Lower lobe of right lung (tissue), 2 donors: ENCODE results near the gene NME1. TPM values are rescaled to one million over a fixed set of nuclear protein-coding genes. Genes with fewer than 3 reads are reported as not detected.

ENCODE experiments used
- ATAC-seq, 2 donors: fragments of 200-7000 bp; cut with Tn5 transposase; one replicate each; pipeline ENCODE4 v1.9.1; 2020 to 2022; ENCODE audit warnings: mild to moderate bottlenecking in 2 of 2, moderate library complexity in 2 of 2
- DNase-seq: peaks from one replicate; pipeline ENCODE4 v3.0.0-alpha.2; 2020
- H3K27ac ChIP-seq: fragments of 200-600 bp; one replicate; pipeline ENCODE4 v1.8.0; 2022
- H3K27me3 ChIP-seq: fragments of 200-600 bp; one replicate; pipeline ENCODE4 v1.8.0; 2022; ENCODE audit warnings: low read depth
- H3K36me3 ChIP-seq: fragments of 200-600 bp; one replicate; pipeline ENCODE4 v1.8.0; 2022; ENCODE audit warnings: mild to moderate bottlenecking
- H3K4me1 ChIP-seq: fragments of 200-600 bp; one replicate; pipeline ENCODE4 v1.8.0; 2022
- H3K4me3 ChIP-seq: fragments of 200-600 bp; one replicate; pipeline ENCODE4 v1.8.0; 2022; ENCODE audit warnings: mild to moderate bottlenecking
- H3K9me3 ChIP-seq: fragments of 200-600 bp; one replicate; pipeline ENCODE4 v1.8.0; 2022
- intact Hi-C: fragments of 100-400 bp; cut with DNase I; formaldehyde crosslinking; loops from one replicate; pipeline ENCODE4 v1.11.0; 2022
- total RNA-seq: library from RNA; stranded (reverse); fragmentation: NEBNext Ultra II Directional; extraction: Animal tissue kit (Norgen Biotek cat#: 25700); gene quantifications from one replicate; pipeline ENCODE4 v1.2.1, GENCODE V29; 2021
- TF ChIP-seq, protein P1 (sequence below): fragments of 200-600 bp; IDR thresholded peaks from one replicate; pipeline ENCODE4 v1.8.0; 2022; ENCODE audit warnings: antibody characterized with exemption, mild to moderate bottlenecking
- donor health status: DM: no; HTN: yes; CAD: no; lungs with severe emphysema.

NME1 gene
- total RNA-seq, 1 donor from 2014 or later: 24.0 TPM

GRCh38 chr17:51164911-51165679 lies 11.7 kb downstream of the NME1 start:
- H3K36me3 ChIP-seq: peaks cover 45% of the 10 kb centered on the region
- ATAC-seq: peak in 1 of 2 donors; percentile 0
- H3K4me3 ChIP-seq: peak overlapping the region; percentile 88
- no peaks in the 10 kb centered on the region for H3K27me3 ChIP-seq
- TF ChIP-seq, protein P1, sequence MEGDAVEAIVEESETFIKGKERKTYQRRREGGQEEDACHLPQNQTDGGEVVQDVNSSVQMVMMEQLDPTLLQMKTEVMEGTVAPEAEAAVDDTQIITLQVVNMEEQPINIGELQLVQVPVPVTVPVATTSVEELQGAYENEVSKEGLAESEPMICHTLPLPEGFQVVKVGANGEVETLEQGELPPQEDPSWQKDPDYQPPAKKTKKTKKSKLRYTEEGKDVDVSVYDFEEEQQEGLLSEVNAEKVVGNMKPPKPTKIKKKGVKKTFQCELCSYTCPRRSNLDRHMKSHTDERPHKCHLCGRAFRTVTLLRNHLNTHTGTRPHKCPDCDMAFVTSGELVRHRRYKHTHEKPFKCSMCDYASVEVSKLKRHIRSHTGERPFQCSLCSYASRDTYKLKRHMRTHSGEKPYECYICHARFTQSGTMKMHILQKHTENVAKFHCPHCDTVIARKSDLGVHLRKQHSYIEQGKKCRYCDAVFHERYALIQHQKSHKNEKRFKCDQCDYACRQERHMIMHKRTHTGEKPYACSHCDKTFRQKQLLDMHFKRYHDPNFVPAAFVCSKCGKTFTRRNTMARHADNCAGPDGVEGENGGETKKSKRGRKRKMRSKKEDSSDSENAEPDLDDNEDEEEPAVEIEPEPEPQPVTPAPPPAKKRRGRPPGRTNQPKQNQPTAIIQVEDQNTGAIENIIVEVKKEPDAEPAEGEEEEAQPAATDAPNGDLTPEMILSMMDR: no peak
- intact Hi-C loops: no loop called here
- no peak for DNase-seq
- no peaks in the 10 kb centered on the region for H3K9me3 ChIP-seq
- H3K4me1 ChIP-seq: peaks cover 16% of the 10 kb centered on the region
- H3K27ac ChIP-seq: peak overlapping the region; percentile 94

DNA sequence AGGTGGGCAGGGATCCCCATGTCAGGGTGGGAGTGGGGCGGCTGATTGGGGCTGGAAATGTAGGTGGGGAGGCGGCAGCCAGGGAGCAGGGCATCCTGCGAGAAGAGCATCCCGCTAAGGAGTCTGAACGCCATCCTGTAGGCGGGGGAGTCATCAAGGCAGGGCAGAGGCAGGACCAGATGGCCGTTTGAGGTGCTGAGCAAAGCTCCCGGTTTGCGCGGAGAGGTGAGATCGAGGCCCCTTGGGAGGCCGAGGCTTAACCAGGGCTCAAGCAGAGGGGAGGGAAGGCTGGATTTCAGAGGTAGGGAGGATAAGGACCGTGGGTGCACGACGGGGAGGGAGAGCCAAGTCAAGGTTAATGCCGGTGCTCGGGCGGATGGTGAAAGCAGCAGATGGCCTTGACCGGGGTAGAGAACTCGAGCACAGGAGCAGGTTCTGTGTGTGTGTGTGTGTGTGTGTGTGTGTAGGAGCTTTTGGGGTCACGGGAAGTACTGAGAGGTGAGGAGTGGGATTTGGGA lies 12.4 kb downstream of the NME1 start:
- peak; percentile 10 to 13 for ATAC-seq
- peaks cover 47% of the 10 kb centered on the region for H3K36me3 ChIP-seq
- no peaks in the 10 kb centered on the region for H3K27me3 ChIP-seq
- H3K9me3 ChIP-seq: no peaks in the 10 kb centered on the region
- peak overlapping the region; percentile 88 for H3K4me3 ChIP-seq
- intact Hi-C loops: no loop called here
- peaks cover 16% of the 10 kb centered on the region for H3K4me1 ChIP-seq
- peak overlapping the region; percentile 94 for H3K27ac ChIP-seq
- DNase-seq: no peak
- TF ChIP-seq, protein P1: no peak

GRCh38 chr17:51166198-51166986 lies 13.0 kb downstream of the NME1 start, which contains the start of gene NME2:
NME2 (plus strand) TSS chr17:51166411; CDS start chr17:51166831, 420 bp downstream.
- Histone ChIP-seq H3K9me3 (no peaks in the 10 kb centered on the region), H3K4me1 (peaks cover 16% of the 10 kb centered on the region), H3K27ac (peak within 1 kb of the TSS; percentile 94), H3K36me3 (peaks cover 47% of the 10 kb centered on the region), H3K4me3 (peak within 1 kb of the TSS; percentile 88), H3K27me3 (no peaks in the 10 kb centered on the region)
- TF ChIP-seq, protein P1: no peak
- ATAC-seq: peak; percentile 98
- intact Hi-C loops: no loop called here
- DNase-seq: peak; percentile 94

DNA sequence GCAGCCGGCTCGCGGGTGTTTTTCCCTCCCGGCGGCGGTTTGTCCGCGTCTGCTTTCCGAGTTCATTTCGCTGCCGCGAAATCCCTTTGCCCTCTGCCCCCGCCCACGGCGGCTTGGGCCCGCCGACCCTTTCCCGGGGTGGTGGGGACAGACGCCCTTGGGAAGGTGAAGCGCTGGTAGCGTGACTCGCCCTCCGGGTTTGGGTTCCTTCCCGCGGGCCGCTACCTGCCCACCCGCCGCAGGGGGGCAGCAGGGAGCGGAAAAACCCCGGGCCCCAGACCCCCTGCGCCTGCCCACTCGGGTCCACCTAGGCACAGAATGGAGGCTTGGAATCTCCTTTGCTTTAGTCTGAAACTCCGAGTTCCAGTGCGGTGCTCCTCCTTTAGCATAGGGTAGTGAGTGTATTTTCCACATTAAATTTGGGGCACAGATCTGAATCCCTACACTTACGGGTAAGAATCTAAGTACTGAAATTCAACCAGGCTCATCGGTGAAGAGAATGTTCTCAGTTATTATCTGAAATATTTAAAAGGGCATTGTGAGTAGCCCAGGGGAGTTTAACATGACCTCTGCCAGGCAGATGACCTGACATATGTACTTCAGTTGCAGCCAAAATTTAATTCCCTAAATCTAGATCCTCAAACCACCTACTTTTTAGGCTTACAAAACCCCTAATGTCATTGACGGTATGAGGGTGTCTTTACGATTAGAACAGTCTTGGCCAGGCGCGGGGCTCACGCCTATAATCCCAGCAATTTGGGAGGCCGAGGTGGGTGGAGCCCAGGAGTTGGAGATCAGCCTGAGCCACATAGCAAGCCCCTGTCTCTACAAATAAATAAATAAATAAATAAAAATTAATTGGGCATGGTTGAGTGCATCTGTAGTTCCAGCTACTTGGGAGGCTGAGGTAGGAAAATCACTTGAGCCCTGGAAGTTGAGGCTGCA lies 13.9 kb downstream of the NME1 start:
- TF ChIP-seq, protein P1: peak; percentile 65
- Histone ChIP-seq H3K4me1 (peaks cover 16% of the 10 kb centered on the region), H3K27me3 (no peaks in the 10 kb centered on the region), H3K4me3 (peak overlapping the region; percentile 88), H3K9me3 (no peaks in the 10 kb centered on the region), H3K27ac (peak overlapping the region; percentile 94), H3K36me3 (peaks cover 47% of the 10 kb centered on the region)
- intact Hi-C loops: no loop called here
- DNase-seq (no peak), ATAC-seq (peak; percentile 69)

DNA sequence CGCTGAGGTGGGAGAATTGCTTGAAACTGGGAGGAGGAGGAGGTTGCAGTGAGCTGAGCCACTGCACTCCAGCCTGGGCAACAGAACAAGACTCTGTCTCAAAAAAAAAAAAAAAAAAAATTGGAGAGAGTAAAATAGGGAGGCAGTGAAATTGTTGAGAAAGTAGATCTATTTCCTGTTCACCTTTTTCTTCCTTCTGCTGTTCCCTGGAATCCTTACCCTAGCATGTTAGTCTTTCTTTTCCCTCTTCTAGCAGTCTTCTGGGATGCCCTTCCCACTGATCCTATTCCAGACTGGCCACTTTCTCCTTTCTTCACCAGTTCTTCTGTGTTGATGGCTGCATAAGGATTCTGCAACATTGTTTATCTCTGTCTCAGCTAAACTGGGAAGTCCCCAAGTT lies 16.0 kb downstream of the NME1 start:
- Histone ChIP-seq H3K27ac (no peak overlapping the region), H3K4me1 (peaks cover 16% of the 10 kb centered on the region), H3K36me3 (peaks cover 55% of the 10 kb centered on the region), H3K27me3 (no peaks in the 10 kb centered on the region), H3K4me3 (no peak overlapping the region), H3K9me3 (no peaks in the 10 kb centered on the region)
- ATAC-seq (no peak), DNase-seq (no peak)
- TF ChIP-seq, protein P1: no peak
- intact Hi-C loops: no loop called here
